Measurements from ENCODE around the gene CTPS1.

The CTPS1 gene

DNA sequence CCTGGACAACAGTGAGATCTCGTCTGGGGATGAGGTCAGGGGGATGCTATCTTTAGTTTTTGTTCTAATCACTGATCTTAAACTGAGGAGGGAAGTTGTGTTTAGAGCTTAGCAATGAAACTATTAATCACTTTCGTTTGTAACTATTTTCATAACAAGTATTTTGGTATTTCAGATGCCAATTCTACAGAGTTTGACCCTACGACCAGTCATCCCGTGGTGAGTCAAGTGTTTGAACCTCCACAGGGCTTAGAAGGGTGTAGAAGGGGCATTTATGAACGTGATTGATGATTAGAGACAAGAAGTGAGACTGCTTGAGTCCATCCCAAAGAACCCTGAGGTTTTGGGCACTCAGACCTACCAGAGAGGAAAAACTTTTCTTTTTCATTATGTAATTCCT lies 26.4 kb downstream of the CTPS1 start:
- Histone ChIP-seq H3K4me1 (peaks cover 4% of the 10 kb centered on the region), H3K4me3 (ENCODE audit: low read depth, low read length) (no peak overlapping the region), H3K9me3 (no peaks in the 10 kb centered on the region), H3K27me3 (no peaks in the 10 kb centered on the region), H3K36me3 (peaks cover 72% of the 10 kb centered on the region)
- TF ChIP-seq, protein P1, sequence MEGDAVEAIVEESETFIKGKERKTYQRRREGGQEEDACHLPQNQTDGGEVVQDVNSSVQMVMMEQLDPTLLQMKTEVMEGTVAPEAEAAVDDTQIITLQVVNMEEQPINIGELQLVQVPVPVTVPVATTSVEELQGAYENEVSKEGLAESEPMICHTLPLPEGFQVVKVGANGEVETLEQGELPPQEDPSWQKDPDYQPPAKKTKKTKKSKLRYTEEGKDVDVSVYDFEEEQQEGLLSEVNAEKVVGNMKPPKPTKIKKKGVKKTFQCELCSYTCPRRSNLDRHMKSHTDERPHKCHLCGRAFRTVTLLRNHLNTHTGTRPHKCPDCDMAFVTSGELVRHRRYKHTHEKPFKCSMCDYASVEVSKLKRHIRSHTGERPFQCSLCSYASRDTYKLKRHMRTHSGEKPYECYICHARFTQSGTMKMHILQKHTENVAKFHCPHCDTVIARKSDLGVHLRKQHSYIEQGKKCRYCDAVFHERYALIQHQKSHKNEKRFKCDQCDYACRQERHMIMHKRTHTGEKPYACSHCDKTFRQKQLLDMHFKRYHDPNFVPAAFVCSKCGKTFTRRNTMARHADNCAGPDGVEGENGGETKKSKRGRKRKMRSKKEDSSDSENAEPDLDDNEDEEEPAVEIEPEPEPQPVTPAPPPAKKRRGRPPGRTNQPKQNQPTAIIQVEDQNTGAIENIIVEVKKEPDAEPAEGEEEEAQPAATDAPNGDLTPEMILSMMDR (IDR thresholded peaks at IDR 0.05; ENCODE audit: low read depth, low read length), result no peak
- no peak for DNase-seq

- Histone ChIP-seq H3K9me3 (no peaks in the 10 kb centered on the region), H3K4me3 (ENCODE audit: low read depth, low read length) (no peak overlapping the region), H3K36me3 (peaks cover 69% of the 10 kb centered on the region), H3K4me1 (peaks cover 4% of the 10 kb centered on the region), H3K27me3 (no peaks in the 10 kb centered on the region)
- no peak for DNase-seq
- TF ChIP-seq, protein P1 (IDR thresholded peaks at IDR 0.05; ENCODE audit: low read depth, low read length), result no peak
These were observed 27.7 kb downstream of the CTPS1 start for GRCh38 chr1:41006942-41007865.

DNA sequence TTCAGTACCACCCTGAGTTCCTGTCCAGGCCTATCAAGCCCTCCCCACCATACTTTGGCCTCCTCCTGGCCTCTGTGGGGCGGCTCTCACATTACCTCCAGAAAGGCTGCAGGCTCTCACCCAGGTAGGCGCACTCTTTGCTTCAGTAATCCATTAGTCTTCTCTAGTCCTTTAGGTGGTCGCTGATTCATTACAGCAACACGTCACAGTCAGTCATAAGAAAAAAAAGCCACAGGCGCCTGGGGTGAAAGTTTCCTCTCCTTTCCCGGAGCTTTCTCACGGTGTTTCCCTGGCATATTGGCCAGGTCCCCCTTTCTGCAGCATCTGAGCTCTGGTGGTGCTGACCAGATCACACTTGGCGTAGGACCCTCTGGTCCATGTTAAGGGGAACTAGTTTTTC lies 30.0 kb downstream of the CTPS1 start:
- Histone ChIP-seq H3K4me1 (no peaks in the 10 kb centered on the region), H3K36me3 (peaks cover 53% of the 10 kb centered on the region)
- TF ChIP-seq, protein P1 (IDR thresholded peaks at IDR 0.05; ENCODE audit: low read depth, low read length), result no peak

DNA sequence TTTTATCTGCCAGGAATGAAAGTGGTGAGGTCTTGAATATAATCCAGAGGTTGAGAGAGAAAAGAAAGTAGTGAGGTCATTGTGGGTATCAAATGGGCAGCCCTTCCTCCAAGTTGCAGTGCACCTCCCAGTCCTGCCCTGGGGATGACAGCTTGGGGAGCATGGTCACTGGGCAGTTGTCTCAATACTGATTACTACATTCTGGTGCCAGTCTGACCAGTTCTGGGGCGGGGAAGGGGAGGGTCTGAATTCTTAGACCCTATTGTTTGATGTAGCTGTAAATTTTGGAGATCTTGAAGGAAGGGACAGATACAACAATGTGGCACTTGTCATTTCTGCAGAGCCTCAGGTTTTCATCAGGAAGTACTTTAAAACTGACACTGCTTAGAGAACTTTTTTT lies 30.8 kb downstream of the CTPS1 start:
- H3K9me3 ChIP-seq, result no peaks in the 10 kb centered on the region
- H3K36me3 ChIP-seq, result peaks cover 47% of the 10 kb centered on the region

More for the DNA sequence above, 30.0 kb downstream of the CTPS1 start:
- H3K4me3 ChIP-seq (ENCODE audit: low read depth, low read length), result no peak overlapping the region
- H3K27me3 ChIP-seq, result no peaks in the 10 kb centered on the region
- H3K9me3 ChIP-seq, result no peaks in the 10 kb centered on the region
- no peak for DNase-seq

DNA sequence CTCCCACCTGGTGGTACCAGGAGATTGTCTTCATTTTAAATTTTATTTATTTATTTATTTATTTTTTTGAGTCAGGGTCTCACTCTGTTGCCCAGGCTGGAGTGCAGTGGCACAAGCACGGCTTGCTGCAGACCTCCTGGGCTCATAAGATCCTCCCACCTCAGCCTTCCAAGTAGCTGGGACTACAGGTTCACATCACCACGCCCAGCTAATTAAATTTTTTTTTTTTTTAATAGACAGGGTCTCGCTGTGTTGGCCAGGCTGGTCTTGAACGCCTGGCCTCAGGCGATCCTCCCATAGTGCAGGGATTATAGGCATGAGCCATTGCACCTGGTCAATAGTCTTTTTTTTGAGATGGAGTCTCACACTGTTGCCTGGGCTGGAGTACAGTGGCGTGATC lies 33.5 kb downstream of the CTPS1 start:
- Histone ChIP-seq H3K27me3 (no peaks in the 10 kb centered on the region), H3K36me3 (peaks cover 34% of the 10 kb centered on the region), H3K9me3 (no peaks in the 10 kb centered on the region), H3K4me1 (no peaks in the 10 kb centered on the region), H3K4me3 (ENCODE audit: low read depth, low read length) (no peak overlapping the region)
- TF ChIP-seq, protein P1 (IDR thresholded peaks at IDR 0.05; ENCODE audit: low read depth, low read length), result no peak
- DNase-seq, result no peak

More for the DNA sequence above, 30.8 kb downstream of the CTPS1 start:
- no peak for DNase-seq
- Histone ChIP-seq H3K27me3 (no peaks in the 10 kb centered on the region), H3K4me3 (ENCODE audit: low read depth, low read length) (no peak overlapping the region), H3K4me1 (no peaks in the 10 kb centered on the region)
- TF ChIP-seq, protein P1 (IDR thresholded peaks at IDR 0.05; ENCODE audit: low read depth, low read length), result no peak

- Histone ChIP-seq H3K4me3 (ENCODE audit: low read depth, low read length) (no peak overlapping the region), H3K27me3 (no peaks in the 10 kb centered on the region), H3K36me3 (peaks cover 28% of the 10 kb centered on the region), H3K9me3 (no peaks in the 10 kb centered on the region), H3K4me1 (no peaks in the 10 kb centered on the region)
- TF ChIP-seq, protein P1 (IDR thresholded peaks at IDR 0.05; ENCODE audit: low read depth, low read length), result no peak
- DNase-seq, result no peak
These were observed 34.3 kb downstream of the CTPS1 start for GRCh38 chr1:41013796-41014195.
